GM21515 (cell line): Measurements from ENCODE around the gene CMTM8.
"Not testable (repeated sequence)": the region's sequence is repeated elsewhere in the genome, so short reads cannot be mapped to it uniquely, and the experiment has no call there.

Experiments used
- ATAC-seq: cut with Tn5 transposase; IDR thresholded peaks from one replicate; pipeline ENCODE4 v1.9.1; 2021; ENCODE audit not compliant: unreplicated experiment

CMTM8 gene

DNA sequence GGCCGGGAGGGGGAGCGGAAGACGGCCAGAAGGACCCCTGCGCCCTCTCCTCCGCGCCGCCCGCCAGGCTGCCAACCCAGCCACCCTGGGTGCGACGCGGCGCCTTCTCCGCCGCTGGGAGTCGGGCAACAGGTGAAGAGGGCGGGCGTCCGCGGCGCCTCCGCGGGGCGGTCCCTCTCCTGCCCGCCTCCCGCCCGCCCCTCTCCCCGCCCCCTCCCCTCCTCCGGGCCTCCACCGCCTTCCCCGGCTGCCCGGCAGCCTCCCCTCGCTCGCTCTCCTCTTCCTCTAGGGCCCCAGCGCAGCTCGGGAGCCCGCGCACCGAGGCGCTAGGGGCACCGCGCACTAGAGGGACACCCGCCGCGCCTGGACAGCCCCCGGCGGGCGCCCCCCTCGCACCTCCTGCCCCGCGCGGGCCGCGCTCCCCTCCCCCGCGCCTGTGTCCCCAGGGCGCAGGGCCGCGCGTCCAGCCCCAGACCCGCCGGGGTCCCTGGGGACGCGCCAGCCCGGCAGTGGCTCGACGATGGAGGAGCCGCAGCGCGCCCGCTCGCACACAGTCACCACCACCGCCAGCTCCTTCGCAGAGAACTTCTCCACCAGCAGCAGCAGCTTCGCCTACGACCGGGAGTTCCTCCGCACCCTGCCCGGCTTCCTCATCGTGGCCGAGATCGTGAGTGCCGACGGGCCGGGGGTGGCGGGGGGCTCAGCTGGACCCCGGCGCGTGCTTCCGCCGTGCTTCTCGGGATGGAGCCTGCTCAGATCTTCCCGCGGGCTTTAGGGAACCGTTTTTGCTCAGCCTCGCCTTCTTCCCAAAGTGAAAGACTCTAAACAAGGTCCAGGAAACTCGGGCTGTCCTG is at the start of gene CMTM8:
CMTM8 (plus strand) TSS at position 228 of the 854 bp plus-strand sequence; CDS start at position 521, 293 bp downstream.
- ATAC-seq: no peak

- ATAC-seq: no peak
These were observed 48.8 kb upstream of the CMTM8 start for GRCh38 chr3:32189693-32190092.

- not testable (repeated sequence) for ATAC-seq
These were observed 47.9 kb upstream of the CMTM8 start for GRCh38 chr3:32190556-32190955.

GRCh38 chr3:32193101-32193500 is 45.4 kb upstream of the CMTM8 start:
- no peak for ATAC-seq

DNA sequence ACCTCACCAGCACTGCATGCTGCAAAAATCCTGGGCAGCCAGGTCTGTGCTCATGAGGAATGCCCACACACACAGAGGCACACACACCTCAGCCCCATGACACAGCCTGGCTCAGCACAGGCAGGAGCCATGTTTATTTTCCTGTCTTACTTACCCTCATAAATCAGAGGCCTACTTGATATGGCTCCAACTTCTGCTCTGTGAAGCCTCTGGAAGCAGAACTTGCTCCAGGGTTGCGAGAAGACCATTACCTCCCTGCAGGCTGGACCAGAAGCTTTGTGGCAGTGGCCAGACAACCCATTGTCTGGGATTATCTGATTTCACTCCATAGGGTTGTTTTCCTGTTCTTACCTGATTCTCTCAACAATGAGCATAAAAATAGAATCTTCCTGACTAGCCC is 43.8 kb upstream of the CMTM8 start:
- ATAC-seq: no peak

GRCh38 chr3:32195995-32196540 is 42.4 kb upstream of the CMTM8 start:
- ATAC-seq: no peak

DNA sequence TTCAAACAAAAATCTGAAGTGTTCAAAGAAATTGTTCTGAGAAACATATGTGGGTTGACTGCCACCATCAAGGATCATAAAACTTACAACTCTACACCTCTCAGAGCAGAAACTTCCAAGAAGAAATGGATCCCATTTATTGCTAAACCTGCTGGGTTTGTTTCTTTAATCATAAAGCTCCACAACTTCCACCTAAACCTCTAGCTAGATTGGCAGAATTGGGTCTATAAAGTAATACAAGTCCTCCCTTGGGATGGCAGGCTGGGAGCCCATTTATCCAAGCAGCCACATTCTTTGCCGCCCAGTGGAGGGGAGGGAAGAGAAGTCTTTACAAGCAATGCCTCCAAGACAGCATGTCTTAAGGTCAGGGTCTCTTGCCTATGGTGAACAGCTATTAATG is 40.5 kb upstream of the CMTM8 start:
- no peak for ATAC-seq

DNA sequence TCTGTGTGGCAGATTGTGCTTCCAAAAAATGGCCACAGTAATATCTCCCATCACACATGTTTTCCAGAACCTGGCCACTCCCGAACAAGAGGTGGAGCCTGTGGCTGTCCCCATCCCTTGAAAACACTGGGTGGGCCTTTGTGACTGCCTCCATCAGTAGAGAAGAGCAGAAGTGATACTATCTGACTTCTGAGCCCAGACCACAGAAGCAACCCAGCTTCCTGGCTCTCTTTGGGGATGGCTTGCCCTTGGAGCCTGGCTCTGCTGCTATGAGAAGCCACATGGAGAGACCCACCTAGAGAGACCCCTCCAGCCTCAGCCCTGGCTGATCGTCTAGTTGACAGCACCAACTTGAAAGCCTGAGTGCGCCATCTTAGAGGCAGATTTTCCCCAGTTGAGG is 39.8 kb upstream of the CMTM8 start:
- ATAC-seq: no peak

DNA sequence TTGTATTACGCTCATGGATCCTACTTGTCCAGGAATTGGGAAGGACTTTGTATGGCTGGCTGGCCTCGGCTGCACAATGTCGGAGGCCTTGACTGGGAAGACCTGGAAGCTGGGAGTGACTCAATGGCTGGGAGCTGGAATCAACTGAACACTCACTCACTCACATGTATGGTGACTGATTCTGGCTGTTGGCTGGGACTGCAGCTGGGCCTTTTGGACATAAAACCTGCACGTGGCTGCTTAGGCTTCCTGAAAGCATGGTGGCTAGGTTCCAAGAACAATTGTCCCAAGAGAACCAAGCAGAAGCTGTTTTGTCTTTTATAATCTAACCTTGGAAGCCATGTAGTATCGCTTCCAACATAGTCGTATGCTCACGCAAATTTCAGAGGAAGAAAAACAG is 38.0 kb upstream of the CMTM8 start:
- ATAC-seq: no peak

DNA sequence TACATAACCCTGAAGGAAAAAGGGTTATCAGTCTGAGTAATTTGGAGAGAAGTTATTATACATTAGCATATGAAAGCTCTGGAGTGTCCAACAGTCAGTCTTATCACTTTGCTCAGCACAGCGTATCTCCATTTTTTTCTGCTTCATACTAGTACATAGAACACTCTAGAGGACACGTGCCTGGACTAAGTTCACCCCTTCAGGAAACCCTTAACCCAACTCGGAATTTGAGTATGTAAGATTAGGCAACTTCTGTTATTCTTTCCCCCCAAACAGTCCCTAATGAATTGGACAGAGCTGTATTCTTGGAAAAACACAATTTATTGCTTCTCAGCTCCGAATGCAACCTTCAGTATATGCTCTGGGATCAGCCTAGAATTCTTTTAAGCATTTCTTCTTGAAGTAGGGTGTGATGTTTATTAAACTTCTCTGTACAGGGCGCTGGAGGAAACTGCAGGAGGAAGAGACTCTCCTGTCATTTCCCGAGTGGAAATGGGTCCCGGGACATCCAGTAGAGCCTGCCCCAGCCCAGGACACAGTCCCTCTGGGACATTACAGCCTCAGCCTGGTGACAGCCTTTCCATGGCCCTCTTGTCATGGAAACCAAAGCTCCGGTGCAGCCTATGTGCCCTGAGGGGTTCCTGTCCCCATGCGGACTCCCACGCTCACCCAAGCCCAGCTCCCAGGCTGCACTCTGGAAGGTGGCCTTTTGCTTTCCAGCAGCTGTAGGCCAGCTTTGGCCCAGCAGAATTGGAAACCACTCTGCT is 37.3 kb upstream of the CMTM8 start:
- no peak for ATAC-seq

DNA sequence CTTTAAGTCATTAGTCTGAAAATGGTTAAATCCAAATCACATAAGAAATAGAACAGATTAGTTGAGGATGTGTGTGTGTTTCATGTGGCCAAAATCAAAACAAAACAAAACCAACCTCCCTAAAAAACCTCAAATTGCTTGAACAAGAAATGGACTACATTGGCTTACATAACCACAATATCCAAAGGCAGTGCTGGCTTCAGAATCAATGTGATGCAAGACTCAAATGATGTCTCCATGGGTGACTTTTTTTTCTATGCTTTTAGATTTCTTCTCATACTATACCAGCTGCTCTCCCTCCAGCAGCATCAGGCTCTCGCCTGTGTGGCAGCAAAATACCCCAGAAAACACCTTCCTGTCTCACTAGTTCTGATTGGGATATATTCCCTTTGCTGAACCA is 36.0 kb upstream of the CMTM8 start:
- no peak for ATAC-seq

DNA sequence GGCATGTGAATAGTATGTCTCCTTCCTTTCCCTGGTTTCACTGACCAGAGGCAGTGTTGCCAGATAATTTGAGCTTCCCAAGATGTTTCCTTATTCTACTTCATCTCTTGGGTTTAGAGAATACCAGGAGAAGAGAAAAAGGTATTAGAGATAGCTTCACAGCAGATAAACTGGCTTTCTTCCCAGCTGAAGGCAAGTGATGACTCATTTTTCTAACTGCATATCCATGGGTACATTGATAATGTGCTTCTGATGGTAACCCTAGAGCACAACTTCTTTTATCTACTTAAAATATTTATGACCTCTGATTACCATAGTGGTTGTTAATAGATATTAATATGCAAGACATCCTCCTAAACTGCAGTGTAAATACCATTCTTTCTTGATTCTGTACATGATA is 34.6 kb upstream of the CMTM8 start:
- no peak for ATAC-seq

DNA sequence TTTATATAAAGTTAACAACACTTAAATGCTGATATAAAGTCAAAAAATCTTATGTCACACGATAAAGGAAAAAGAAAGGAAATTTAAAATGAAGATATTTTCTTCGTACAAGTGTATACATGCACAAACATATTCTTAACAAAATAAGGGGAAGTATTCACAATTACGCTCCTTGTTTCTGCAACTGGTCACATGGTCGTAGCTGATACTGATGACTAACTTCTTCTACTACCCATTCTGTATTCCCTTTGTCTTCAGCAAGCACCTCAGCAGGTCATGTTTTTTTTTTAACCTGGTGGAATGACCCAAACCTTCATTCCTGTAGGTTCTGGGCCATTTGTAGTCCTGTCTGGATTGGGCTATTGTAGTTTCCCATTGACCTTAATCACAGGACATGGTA is 30.0 kb upstream of the CMTM8 start:
- no peak for ATAC-seq

DNA sequence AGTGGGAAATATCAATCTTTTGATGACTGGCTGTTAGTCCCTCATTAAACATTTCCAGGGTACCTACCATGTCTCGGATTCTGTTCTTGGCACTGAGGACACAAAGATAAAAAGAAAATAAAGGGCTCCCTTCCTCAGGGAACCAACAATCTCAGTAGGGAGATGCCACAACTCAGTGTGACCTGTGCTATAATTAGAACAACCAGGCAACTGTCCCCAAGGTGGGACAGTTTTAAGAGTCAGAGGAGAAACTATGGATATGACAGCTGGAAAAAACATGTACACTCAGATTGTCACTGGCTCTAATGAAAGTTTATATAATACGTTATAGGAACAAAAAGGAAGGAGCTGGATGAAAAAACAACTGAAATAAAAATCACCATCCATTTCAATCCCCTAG is 23.3 kb upstream of the CMTM8 start:
- no peak for ATAC-seq

DNA sequence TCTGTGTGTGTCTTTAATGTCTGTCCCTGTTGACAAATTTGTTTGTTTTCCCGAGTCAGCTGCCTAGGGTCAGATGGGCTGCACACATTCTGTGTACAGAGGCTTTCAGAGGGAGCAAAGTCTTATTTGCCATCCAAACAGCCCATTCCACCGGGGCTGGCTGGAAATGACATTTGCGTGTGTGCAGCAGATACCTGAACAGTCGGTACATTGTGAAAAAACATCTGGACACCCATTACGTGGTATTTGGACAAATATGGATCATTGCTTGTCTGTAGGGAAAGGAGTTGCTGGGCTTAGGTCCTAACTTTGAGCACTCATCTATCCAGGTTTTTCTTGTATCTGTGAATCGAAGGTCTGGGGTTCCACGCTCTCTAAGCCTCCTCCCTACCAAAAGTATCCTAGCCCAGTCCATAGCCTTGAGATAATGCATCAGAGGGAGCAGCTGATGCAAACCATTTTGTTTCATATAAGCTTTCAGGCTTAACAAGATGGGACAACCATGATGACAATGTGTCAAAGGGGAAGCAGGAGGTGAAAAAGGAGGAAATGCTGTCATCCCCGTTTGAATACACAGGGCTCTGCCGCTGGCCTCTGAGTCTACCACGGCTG is 22.2 kb upstream of the CMTM8 start:
- ATAC-seq: no peak

DNA sequence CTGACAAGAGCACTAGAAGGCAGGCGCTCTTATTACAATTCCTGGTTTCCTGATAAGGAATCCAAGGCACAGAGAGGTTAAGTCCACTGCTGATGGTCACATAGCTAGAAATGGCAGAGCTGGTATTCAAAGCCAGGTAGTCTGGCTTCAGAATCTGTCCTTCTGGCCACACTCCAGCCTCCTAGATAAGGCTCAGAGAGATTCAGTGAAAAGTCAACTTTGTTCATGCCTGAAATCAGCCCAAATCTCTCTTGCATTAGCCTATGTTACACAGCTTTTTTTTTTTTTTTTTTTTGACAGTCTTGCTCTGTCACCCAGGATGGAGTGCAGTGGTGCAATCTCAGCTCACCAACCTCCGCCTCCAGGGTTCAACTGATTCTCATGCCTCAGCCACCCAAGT is 21.1 kb upstream of the CMTM8 start:
- no peak for ATAC-seq

DNA sequence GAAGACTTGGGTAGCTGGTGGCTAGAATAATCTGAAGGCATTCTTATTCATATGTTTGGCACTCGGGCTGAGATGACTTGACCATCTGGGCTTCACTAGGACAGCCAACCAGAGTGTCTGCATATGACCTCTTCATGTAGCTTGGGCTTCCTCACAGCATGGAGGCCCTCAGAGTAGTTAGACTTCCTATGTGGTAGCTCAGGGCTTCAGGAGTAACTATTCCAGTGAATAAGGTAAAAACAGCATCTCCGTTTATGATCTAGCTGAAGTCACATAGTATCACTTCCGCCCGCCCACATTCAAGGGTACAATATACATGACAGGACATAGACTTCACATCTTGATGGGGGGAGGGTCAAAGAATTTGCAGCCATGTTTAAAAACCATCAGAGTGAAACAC is 18.9 kb upstream of the CMTM8 start:
- no peak for ATAC-seq

DNA sequence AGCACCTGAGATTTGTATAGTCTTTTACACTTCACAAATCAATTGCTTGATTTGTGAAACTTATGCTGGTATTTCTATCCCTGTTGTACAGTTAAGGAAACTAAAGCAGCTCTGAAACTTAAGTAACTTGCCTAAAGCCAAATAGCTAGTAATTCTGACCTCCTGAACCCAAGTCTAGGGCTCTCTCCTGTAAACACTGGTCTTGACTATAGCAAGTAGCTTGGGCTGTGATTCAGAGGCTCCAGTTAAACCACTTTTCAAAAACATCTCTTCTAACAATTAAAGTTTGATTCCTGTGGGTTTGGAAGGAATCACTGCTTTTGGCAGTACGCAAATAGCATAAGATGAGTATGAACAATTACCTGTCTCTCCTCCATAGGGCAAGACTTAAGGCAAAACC is 18.5 kb upstream of the CMTM8 start:
- no peak for ATAC-seq

GRCh38 chr3:32222950-32223349 is 15.5 kb upstream of the CMTM8 start:
- ATAC-seq: no peak

DNA sequence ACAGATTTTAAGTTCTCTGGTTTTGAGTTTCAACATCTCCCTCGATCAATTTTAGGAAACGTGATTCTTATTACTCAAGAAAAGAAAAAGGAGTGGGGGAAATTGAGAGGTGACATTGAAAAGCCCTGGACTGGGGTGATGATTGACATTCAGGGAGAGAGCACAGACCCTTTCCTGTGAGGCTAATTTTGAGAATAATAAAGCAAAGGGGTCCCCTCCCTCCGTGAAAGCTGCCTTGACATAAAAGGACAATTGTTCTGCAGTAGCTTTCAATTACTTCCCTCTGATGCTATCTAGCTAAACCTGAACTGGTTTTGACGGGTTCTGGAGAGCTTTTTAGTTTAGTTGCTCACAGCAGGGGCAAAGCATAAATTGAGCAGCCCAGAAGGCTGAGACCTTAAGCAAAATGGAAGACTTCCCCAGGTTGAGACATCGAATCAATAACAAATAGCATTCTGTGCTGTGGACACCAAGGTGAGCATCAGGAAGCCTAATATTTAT is 14.4 kb upstream of the CMTM8 start:
- no peak for ATAC-seq

DNA sequence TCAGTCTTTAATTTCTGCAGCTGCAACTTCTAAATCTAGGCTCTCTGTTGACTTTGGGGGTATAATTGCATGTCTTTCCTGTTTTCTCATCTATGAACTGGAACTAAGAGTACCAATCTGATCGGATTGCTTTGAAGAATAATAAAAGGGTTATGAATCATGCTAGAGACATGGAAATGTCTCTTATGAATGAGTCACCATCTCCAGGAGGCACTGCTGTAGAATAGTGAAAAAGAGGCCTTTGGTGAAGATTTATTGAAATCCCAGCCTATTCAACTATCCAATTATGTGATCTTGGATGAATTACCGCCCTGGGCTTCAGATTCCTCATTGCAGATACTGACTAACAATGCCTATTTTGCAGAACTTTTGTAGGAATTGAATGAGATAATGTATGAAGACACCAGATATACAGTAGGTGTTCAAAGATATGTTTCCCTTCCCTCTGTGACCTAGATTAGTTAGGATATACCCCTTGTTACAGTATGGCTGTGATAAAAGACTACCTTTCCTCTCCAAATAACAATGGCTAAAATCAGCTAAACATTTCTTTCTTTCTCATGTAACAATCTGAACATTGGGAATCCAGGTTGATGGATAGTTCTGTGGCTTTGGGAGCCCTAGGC is 11.5 kb upstream of the CMTM8 start:
- no peak for ATAC-seq
